Heart left ventricle (tissue), 16 donors: ENCODE results near the gene KCNJ2. TPM values are rescaled to one million over a fixed set of nuclear protein-coding genes. Genes with fewer than 3 reads are reported as not detected.

ENCODE experiments used
- ATAC-seq, 4 donors: fragments of 200-7000 bp; cut with Tn5 transposase; one replicate each; pipeline ENCODE4 v1.9.1; 2020 to 2022; ENCODE audit warnings: moderate library complexity in 4 of 4, mild to moderate bottlenecking in 3 of 4, moderate number of reproducible peaks in 1 of 4
- DNase-seq, 5 donors: peaks; one replicate each; pipeline ENCODE4 v3.0.0-alpha.2; 2020
- H3K27ac ChIP-seq, 12 donors: fragments of 200-600 bp; sonication (generic) in 4 of 12; one replicate each; pipeline versions ENCODE4 v1.5.0 to v1.8.0; 2016 to 2022; ENCODE audit warnings: mild to moderate bottlenecking in 2 of 12
- H3K27me3 ChIP-seq, 9 donors: fragments of 200-600 bp; sonication (generic) in 2 of 9; one replicate each; pipeline versions ENCODE4 v1.5.1 to v1.8.0; 2016 to 2022; ENCODE audit warnings: mild to moderate bottlenecking in 3 of 9
- H3K36me3 ChIP-seq, 9 donors: fragments of 200-600 bp; sonication (generic) in 2 of 9; one replicate each; pipeline versions ENCODE4 v1.5.0 to v1.8.0; 2018 to 2022; ENCODE audit warnings: mild to moderate bottlenecking in 2 of 9
- H3K4me1 ChIP-seq, 12 donors: fragments of 200-600 bp; sonication (generic) in 4 of 12; one replicate each; pipeline versions ENCODE4 v1.5.0 to v1.8.0; 2016 to 2022; ENCODE audit warnings: mild to moderate bottlenecking in 3 of 12
- H3K4me3 ChIP-seq, 12 donors: fragments of 200-600 bp; sonication (generic) in 4 of 12; one replicate each; pipeline versions ENCODE4 v1.5.0 to v1.8.0; 2017 to 2022; ENCODE audit warnings: mild to moderate bottlenecking in 9 of 12, moderate library complexity in 4 of 12
- H3K9me3 ChIP-seq, 12 donors: fragments of 200-600 bp; sonication (generic) in 4 of 12; one replicate each; pipeline versions ENCODE4 v1.5.0 to v1.8.0; 2016 to 2022; ENCODE audit warnings: mild to moderate bottlenecking in 1 of 12
- CTCF ChIP-seq, 12 donors: fragments of 200-600 bp; sonication (generic) in 4 of 12; IDR thresholded peaks; one replicate each; pipeline versions ENCODE4 v1.5.0 to v1.8.0; 2018 to 2022; ENCODE audit warnings: antibody characterized with exemption in 12 of 12, mild to moderate bottlenecking in 5 of 12
- POLR2A ChIP-seq, 2 donors: fragments of 450-650 bp; IDR thresholded peaks; one replicate each; pipeline ENCODE4 v1.6.1; 2017; ENCODE audit warnings: antibody characterized with exemption in 2 of 2, mild to moderate bottlenecking in 2 of 2, moderate library complexity in 2 of 2
- WGBS, 4 donors: extraction: QIAGEN DNeasy Blood & Tissue Kit in 2 of 4; methylation state at CpG; one replicate each; pipeline versions ENCODE4 v1.1.5 to v1.1.7; 2013 to 2018; 5-methylcytosine and 5-hydroxymethylcytosine counted together
- intact Hi-C, 10 donors: fragments of 100-400 bp; cut with DNase I; formaldehyde crosslinking; loops; one replicate each; pipeline versions ENCODE4 v1.11.1 to v1.14.2; 2022
- polyA plus RNA-seq, 2 donors: library from polyadenylated mRNA; stranded (reverse); fragments of 200-250 nt; gene quantifications; one replicate each; pipeline ENCODE4 v1.2.3, GENCODE V29; 2013
- total RNA-seq, 9 donors: library from RNA; depleted of rRNA in 2 of 9; stranded (reverse); fragments of >200 nt in 2 of 9; fragmentation: NEBNext Ultra II Directional in 3 of 9; extraction: Animal tissue kit (Norgen Biotek cat#: 25700) in 3 of 9; gene quantifications; one replicate each; pipeline versions ENCODE4 v1.1.0 to v1.2.4, GENCODE V29; 2016 to 2023
- donor health status: ischemic (EF 13 %, LVEDD 7.1; RV severe dilation, severe dysfunction).
- donor health status: healthy with polysubstance abuse.
- donor health status: DM: no; HTN: yes; CAD: no.
- donor health status: DM: no; HTN: no; CAD: no.
- donor health status: ischemic (EF 25% LVEDD 6.9; RV normal size, moderate dysfunction).
- donor health status: ischemic (EF 25% LVEDD 5.7; RV mildly dilated, moderate dysfunction).
- donor health status: healthy.
- donor health status: DM: yes; HTN: yes; CAD: no.
- donor health status: ischemic (EF 35%, LVEDD 5.7; RV mildly dilated, moderate dysfunction).
- donor health status: nonischemic (EF 11% LVEDD 7.7; RV severe dilation, severe dysfunction).
- donor health status: DM: yes; HTN: yes; CAD: no.
- donor health status: PGD.
- donor health status: ischemic (EF 29% LVEDD 5.4; RV normal size, mild dysfunction).
- donor health status: nonischemic (EF 23%, LVEDD 6.1; RV moderate dilation, normal function).

KCNJ2 gene
- total and polyA plus RNA-seq, 11 donors = 7.1 to 60.7 (median 41.8) TPM

- no peak for TF ChIP-seq CTCF (IDR thresholded peaks at IDR 0.05)
- no peak for TF ChIP-seq POLR2A (IDR thresholded peaks at IDR 0.05)
- Histone ChIP-seq H3K36me3 (no peaks in the 10 kb centered on the region), H3K4me3 (no peak overlapping the region), H3K27ac (no peak overlapping the region), H3K4me1 (no peaks in the 10 kb centered on the region), H3K27me3 (no peaks in the 10 kb centered on the region), H3K9me3 (no peaks in the 10 kb centered on the region)
- no peak for DNase-seq
- intact Hi-C loops = no loop called here
- no peak for ATAC-seq
- WGBS, 4 donors = 47 to 69% (median 56%) methylated on average over 4 of the region's 4 CpGs
Measured at GRCh38 chr17:70225276-70225675, 55.9 kb downstream of the KCNJ2 start.

Other genes with a start within 250 kb of the KCNJ2 start
- gene KCNJ16, start 94.3 kb upstream of the KCNJ2 start, total RNA-seq = under 1 TPM in 1 of 9 donors, not detected in 8; 0.34 TPM
- under 1 TPM in 1 of 2 donors, not detected in 1; 0.04 TPM for gene KCNJ16, start 94.3 kb upstream of the KCNJ2 start, polyA plus RNA-seq